HG03469 (cell line): ENCODE measurements around the gene SMYD1.
A peak's percentile ranks its signal among the peaks of the same experiment; 100 is the strongest.

ENCODE experiments used
- ATAC-seq: cut with Tn5 transposase; IDR thresholded peaks from one replicate; pipeline ENCODE4 v1.9.1; 2021; ENCODE audit warnings: mild to moderate bottlenecking, moderate library complexity, moderate number of reproducible peaks; ENCODE audit not compliant: unreplicated experiment

The SMYD1 gene

DNA sequence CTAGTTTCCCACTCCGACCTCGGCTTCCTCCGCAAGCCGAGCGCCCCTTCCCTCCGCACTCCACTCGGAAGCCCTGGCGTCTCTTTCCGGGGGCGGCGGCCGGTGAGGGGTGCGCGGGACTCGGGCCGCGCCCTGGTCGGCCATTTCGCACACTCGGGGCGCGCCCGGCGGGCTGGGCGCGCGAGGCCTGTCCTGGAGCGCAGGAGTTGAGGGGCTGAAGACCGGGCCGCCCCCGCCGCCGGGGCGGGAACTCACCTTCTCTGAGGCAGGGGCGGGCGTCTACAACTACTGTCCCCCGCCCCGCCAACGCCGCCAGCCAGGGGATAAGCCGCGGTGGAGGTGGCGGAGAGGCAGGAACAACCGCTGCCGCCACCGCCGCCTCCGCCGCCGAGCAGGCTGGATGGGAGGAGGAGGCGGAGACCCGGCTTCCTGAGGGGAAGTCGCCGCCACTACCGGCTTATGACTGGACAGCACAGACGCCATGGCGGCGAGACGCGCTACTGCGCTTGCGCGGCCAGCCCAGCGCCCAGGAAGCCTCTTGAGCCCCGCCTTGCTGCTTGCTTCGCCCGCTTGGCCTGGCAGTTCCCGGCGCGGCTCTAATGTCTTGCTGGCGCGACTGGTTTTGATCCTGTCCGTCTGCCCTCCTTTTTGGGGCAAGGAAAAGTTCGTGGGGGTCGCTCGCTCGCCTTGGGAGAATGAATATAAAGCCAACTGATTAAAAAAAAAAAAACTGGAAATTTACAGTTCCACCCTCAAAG lies 12.1 kb upstream of the SMYD1 start, which contains the start of gene KRCC1:
KRCC1 (minus strand) TSS at position 413 of the 758 bp plus-strand sequence. CDS start 27,220 bp downstream, outside the sequence.
- ATAC-seq: peak; percentile 92

DNA sequence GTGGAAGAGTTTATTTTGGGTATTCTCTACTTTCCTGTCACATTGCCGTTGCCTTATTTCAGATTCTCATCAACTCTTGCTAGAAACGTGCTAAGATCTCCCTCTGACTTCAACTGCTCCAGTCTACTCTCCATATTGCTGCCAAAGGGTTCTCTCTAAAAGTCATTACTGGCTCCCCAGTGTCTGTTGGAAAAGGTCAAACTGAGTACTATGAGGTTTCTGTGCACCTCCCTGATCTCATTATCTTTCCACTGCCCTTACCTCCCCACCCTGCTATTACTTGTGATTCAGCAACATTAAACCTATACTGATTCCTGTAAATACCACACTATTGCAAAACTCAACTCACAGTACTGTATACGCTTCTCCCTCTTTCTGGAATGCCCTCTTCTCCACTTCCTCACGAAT lies 10.2 kb upstream of the SMYD1 start:
- no peak for ATAC-seq

DNA sequence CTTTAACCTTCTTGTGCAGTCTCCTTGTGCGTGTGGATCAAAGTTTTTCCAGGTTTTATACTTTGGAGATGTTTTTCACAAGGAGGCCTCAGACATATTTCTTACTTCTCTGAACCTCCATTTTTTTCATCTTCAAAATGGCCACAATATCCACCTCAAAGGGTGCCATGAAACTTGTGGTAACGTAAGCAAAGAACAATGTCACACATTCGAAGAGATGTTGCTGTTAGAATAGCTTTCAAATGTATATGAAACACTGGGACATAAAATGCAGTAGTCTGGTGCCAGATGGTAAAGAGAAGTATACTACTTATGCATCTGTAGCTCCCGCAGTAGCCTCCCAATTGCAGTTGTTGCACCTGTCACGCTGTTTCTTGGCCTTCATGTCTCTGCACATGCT lies 9.4 kb upstream of the SMYD1 start:
- no peak for ATAC-seq

DNA sequence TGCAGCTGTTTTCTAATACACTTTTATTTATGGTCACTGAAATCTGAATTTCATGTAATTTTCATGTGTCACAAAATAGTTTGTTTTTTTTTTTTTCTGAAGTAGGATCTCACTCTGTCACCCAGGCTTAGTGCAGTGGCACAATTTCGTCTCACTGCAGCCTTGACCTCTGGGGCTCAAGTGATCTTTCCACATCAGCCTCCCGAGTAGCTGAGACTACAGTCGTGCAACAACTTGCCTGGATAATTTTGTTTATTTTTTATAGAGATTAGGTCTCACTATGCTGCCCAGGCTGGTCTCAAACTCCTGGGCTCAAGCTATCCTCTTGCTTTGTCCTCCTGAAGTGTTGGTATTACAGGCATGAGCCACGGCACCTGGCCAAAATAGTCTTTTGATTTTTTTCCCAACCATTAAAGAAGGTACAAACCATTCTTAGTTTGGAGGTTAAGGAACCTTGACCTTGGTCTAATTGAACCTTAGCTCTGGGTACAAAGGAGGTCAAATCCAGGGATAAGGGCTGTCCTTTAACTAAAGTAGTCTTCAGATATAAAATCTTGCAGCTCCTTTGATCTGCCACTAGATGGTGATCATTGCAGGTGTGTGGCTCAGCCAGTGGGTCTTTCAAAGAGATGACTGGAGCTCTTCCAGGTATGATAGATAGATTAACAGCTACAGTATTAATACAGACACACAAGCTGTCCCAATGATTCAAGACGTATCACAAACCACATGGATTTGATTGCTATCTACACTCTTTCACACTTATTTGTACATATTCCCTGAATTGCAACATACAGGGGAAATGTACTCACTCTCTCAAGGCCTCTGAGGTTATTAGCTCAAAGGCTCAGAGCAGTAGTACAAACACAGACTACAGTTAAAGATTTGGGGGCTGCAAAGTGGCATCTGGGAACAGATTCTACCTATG lies 7.4 kb upstream of the SMYD1 start:
- ATAC-seq: no peak

DNA sequence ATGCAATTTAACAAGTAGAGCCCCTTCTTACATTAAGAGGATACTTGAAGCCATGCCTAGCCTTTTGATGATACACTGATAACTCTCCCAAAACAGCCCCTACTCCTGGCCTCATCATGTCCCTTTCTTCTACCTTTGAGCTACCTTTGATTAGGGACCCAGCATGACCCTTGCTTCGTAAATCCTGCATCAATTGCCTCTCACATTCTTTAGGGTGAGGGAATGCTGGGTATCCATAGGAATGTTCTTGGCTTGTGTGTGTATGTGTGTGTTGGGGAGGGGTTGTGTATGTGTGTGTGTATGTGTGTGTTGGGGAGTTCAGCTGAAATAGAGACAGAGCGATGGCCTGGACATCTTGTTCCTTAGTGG lies 6.7 kb upstream of the SMYD1 start:
- ATAC-seq: no peak

DNA sequence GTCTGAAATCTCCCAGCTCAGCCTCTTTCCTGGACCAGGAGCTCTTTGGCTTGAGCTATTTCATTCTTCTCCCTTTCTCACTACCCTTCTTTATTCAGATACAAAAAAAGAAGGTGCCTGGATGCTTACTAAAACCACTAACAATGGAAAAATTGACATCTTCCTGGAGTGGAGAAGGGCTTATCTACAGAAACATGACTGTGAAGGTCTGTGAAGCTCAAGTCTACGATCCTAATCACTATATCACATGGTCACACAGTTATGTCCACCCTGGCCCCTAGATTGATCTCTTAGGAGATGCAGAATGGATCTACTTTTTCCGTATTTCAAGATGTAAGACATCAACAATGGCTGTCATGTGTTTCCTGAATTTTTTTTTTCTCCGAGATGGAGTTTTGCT lies 6.3 kb upstream of the SMYD1 start:
- no peak for ATAC-seq

DNA sequence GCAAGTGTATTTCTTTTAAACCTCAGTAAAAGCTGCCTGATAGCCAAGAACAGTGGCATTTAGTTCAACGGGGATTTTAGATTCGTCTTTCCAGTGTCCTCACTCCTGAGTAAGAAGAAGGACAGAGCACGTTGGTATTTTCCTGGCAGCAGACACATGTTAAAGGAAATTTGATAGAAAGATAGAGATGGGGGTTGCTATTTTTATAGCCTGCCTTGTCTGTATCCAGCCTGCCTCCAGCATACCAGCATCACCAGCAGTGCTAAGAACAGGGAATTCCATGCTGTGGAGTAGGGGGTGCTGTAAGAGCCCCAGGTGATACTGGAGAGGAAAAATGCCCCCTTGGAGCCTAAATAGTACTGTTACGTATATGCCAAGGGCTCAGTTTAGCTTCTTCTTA lies 1.1 kb upstream of the SMYD1 start:
- no peak for ATAC-seq

DNA sequence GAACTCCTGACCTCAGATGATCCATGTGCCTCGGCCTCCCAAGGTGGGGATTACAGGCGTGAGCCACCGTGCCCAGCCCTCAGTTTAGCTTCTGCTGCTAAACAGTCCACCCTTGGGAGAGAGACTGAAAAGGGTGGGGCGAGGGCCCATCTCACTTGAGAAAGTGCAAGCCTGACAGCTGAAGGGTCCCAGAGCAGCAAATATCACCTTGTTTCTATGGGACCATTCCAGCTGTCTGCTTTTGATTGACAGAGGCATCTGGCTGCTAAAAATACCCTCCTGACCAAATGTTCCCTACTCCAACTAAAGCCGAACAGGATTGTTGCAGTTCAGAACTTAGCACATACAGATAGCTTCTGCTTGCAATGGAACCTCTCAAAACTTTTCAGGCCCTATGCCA lies 436 bp upstream of the SMYD1 start:
- ATAC-seq: no peak

DNA sequence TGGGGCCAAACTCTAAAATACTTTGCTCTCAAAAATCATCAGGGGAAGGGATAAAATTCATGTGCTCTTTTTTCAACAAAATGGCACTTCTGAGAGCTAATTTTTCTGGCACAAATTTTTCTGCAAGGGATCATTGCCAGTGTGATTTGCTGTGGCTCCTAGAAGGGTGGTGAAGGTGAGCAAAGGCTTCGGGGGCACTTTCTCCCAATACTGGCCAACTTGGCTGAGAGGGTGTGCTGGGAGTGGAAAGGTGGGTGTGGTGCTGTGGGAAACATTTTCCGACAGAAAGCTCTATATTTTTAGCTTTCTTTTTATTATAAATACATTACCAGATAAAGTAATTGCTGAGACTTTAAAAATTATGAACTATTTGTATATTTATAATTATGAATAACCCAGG lies 419 bp downstream of the SMYD1 start:
- no peak for ATAC-seq

DNA sequence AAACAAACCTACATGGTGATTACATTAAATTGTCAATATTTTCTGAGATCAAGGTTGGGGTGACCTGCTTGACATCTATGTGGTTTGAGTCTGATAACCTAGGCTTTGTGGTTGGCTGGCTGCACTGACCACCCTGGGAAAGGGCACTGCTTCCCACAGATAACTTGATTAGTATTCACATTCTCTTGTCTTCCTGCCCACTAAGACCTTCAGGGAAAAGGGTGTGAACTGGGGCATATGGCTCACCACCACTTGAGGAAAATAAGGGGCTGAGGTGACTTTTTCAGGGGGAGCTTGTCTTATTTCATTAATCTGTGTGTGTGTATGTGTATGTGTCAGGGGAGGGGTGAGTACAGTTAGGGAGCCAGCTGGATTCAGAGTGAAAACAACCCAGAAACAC lies 1.5 kb downstream of the SMYD1 start:
- ATAC-seq: no peak

DNA sequence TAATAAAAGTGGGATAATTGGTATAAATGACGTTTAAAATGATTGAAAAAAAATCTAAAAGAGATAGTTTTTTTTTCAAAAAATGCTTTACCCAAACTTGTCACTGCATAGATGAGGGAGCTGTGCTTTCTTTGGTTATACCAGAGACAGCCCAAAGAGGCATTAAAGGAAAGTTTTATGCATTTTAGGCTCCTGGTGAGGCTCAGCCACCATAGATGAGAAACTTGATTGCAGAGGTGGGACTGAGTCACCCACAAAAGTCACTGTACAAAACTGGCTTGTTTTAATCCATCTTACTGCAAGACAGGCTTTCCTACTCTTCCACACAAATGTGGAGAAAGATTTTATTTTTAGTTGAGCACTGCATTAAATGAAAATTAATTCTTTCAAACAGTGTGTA lies 2.4 kb downstream of the SMYD1 start:
- ATAC-seq: no peak

DNA sequence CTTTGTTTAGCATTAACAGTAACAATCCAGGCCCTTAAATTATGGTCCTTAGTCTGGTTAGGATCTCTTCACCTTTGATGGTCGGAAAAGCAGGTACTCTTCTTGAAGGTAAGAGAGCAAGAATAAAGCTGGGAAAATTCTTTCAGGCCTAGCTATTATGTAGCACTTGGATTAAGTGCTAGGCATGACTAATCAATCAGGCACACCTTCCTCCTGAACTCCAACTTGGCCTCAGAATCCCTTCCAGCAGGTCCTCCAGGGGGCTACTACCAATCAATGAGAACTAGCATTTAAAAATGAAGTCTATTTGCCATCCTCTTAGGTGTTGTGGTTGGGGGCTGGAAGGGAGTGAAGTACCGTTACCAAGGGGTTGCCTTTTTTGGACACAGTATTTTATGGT lies 3.7 kb downstream of the SMYD1 start:
- no peak for ATAC-seq

DNA sequence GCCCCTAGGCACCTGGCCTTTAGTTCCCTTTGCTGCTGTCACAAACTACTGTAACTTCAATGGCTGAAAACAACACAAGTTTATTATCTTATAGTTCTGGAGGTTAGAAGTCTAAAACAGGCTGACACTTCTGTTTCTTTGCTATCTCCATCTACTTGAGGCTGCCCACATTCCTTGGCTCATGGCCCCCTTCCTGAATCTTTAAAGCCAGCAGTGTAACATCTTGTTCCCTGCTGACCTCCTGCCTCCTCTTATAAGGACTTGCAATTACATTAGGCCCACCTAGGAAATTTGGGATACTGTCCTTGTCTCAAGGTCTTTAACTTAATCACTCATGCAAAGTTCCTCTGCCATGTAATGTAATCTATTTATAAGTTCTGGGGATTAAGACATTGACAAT lies 6.5 kb downstream of the SMYD1 start:
- ATAC-seq: no peak

DNA sequence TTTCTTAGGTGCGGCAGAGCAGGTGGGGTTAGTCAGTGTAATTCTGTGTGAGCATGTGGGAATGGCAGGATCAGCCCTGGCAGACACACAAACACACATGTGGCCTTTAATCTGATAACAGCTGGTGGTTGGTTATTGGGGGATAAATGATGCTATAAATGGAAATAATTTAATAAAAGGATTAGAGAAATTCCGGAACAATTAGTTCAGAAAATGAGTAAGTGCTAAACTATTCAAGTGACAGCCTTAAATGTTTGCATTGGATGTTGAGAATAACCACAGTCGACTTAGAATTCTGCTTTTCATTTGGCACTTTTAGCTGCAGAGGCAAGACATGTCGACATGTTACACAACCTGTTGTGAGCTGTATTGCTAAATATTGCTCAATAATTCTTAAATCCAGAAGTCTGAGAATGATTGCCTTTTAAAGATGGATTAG lies 7.2 kb downstream of the SMYD1 start:
- no peak for ATAC-seq

DNA sequence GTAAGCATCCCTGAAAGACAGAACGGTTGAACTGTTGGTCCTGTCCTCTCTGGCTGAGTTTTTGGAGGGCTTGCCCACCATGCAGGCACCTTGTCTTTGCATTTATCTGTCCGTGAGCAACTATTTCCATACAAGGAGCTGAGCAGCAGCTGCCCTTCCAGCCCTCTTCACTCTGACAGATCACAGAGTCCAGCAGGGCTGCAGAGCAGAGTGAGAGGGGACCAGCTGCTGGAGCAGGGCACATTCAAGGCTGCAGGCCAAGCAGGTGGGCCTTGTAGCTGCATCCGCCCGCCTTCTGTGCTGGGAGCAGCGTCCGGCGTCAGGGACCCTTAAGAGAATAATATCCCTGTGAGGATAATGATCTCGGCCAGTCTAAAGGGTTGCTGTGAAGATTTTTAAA lies 9.5 kb downstream of the SMYD1 start:
- no peak for ATAC-seq

DNA sequence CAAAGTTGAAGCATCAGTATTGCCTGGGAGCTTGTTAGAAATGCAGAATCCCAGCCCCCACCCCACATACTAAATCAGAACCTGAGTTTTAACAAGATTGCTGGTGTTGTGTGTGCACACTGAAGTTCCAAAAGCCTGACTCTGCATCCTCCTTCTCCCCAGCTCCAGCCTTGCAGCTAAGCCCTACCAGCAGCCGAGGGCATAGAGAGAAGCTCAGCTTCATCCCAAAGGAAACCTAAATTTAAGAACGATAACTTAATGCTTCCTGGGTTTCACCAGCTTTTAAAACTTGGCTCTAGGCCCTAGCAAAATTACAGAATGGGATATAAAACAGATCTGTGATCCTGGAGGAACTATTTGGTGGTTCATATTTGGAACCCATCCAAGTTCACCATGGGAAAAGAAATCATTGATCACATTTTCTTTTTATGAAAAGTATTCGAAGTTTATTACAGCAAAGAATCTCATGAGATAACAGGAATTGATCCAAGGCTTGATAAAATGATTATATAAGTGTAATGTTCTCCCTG lies 11.1 kb downstream of the SMYD1 start:
- ATAC-seq: no peak

DNA sequence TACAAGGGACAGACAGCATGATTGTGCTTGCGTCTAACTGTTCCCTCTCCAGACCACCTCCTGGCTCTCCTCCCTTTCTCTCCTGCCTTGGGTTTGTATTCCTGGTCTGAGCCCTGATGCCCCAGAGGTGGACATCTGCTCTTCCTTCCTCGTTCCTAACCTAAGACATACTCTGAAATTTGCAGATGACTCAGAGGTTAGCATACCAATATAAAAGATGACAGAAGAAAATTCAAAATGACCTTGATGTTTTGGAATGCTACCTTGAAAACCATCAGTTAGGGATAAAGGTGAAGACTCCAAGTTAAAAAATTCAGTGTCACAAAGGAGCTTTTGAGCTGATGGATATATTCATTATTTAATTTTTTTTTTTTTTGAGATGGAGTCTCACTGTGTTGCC lies 12.9 kb downstream of the SMYD1 start:
- no peak for ATAC-seq

DNA sequence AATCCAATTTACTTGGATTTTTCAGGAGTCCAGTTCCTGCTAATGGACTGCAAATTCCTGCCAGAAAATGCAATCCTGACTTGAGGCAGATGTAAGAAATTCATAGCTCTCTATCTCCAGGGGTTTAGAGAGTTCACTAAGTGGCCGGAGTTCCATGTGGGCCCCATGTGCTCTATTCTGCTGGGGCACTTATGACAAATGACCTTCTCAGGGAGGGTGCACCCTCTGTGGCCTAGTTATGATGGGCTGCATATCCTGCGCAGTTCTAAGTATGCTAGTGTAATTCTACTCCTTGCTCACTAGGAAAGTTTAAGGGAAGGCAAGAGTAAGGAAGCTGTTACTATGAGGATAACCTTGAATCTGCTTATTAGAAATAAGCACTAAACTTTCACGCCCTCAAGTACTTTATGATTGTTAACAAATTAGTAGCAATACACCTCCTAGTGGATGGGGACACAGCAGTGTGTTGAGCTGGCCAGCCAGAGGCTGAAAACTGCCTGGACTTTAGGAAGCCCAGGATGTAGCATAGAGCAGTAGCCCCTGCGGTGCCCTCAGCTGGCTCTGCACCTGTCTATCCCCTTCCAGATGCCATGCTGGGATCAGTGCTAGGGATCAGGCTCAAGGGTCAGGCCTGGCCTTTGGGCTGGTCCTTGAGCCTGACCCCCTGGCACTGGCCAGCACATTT lies 14.4 kb downstream of the SMYD1 start:
- no peak for ATAC-seq

DNA sequence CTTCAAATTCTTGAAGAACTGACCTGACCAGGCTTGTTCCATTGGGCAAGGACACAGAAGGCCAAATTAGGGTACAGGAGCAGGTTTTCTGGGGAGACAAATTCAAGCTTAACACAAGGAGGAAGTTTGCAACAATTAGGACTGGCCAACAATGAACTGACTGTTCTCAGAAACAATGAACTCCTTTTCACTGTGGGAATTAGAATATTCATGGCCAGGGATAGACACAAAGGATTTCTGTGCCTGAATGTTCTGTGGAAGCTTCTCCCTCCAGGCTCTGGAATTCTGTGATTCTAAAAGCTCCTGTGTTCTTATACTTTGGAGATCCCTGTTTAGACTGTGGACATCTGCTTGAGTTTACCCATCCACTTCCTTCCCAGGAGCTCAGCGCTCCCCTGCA lies 15.2 kb downstream of the SMYD1 start:
- no peak for ATAC-seq

DNA sequence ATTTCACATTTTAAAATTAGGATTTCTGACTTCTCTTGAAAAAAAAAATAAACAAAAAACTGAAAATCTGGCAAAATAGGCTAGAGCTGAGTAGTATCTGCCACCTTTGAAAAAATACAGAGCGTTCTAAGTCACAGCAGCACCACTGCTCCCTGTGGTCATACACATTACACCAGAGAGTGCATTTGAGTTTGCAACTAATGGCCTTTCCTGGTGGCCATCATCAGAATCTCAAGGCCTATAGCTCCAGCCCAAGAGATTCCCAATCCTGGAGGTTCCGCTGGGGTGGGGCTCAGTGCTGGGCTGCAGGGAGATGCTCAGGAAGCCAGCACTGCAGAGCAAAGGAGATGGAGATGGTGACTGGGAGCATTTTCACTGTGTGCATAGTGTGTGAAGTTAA lies 17.5 kb downstream of the SMYD1 start:
- no peak for ATAC-seq

DNA sequence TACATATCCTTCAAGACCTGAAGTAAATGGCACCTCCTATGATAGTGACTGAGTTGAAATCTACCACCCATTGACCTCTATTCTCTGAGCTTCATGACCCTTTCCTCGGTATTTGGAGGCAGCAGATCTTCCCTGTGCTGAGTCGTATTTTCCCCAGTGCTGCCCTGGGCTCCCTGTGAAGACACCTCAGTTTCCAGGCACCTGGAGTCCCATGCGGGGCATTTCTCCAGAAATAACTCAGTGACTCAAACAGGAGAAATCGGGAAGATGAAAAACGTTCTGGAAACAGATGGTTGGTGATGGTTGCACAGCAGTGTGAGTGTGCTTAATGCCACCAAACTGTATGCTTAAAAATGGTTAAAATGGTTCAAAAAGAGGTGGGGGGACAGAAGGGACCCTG lies 18.0 kb downstream of the SMYD1 start:
- no peak for ATAC-seq
